ENCODE measurements around the gene LANCL2.

DNA sequence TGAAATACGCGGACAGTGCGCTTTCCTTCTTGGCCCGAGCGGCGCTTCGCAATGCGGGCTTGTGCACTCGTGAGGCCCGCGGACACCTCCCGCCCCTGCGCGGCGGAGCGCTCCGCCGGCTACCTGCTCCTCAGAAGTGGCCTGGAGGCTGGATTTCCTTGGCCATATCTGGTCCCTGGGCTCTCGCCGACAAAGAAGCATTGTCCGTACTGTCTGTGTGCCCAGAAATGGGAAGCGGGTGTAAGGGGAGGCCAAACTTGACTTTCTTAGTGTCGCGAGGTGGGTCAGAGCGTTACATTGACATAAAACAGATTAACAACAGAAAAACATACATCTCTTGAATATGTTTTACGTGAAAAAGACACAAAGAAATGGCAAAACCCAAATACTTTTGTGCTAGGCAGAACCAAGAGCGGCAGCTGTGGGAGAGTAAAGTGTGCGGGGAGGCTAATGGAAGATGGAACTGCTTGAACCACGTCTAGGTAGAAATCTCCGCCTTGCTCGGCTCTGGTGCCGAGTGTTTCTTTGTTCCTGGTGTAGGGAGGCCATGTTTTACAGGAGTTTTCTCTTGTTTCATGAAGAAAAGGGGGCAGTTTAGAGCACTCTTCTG is 1.4 kb downstream of the LANCL2 start:
- TF ChIP-seq, protein P1, sequence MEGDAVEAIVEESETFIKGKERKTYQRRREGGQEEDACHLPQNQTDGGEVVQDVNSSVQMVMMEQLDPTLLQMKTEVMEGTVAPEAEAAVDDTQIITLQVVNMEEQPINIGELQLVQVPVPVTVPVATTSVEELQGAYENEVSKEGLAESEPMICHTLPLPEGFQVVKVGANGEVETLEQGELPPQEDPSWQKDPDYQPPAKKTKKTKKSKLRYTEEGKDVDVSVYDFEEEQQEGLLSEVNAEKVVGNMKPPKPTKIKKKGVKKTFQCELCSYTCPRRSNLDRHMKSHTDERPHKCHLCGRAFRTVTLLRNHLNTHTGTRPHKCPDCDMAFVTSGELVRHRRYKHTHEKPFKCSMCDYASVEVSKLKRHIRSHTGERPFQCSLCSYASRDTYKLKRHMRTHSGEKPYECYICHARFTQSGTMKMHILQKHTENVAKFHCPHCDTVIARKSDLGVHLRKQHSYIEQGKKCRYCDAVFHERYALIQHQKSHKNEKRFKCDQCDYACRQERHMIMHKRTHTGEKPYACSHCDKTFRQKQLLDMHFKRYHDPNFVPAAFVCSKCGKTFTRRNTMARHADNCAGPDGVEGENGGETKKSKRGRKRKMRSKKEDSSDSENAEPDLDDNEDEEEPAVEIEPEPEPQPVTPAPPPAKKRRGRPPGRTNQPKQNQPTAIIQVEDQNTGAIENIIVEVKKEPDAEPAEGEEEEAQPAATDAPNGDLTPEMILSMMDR (conservative IDR thresholded peaks at IDR 0.05; ENCODE audit: low read depth, low read length) = no peak
- TF ChIP-seq RAD21 (IDR thresholded peaks at IDR 0.05; ENCODE audit: low read length) (no peak), CEBPB (IDR thresholded peaks at IDR 0.05; ENCODE audit: low read depth, low read length) (no peak)

All from IMR-90 (cell line).